ENCODE results near the gene PARD3B. TPM values are rescaled to one million over a fixed set of nuclear protein-coding genes. Genes with fewer than 3 reads are reported as not detected.

Gene PARD3B
- total and polyA plus RNA-seq, 2 of the 4 experiments (the other 2 are of a cell fraction): 3.3 to 15.6 TPM

GRCh38 chr2:205613970-205614559, 1068.8 kb downstream of the PARD3B start:
- intact Hi-C loops (cut with micrococcal nuclease): no loop called here
- CTCF ChIA-PET: no interaction called here
- Histone ChIP-seq H3K36me3 (ENCODE audit: control insufficient read depth, insufficient read depth, low read length) (no peaks in the 10 kb centered on the region), H3K4me3 (ENCODE audit: insufficient read depth, low read depth, low read length) (no peak overlapping the region), H4K91ac (ENCODE audit: insufficient read depth, low read depth, low read length) (no peak overlapping the region), H2AK5ac (ENCODE audit: low read depth, low read length) (no peak overlapping the region), H3K18ac (ENCODE audit: low read depth, low read length) (no peak overlapping the region), H2BK5ac (ENCODE audit: low read depth, low read length, poor library complexity, severe bottlenecking) (no peak overlapping the region), H2AK9ac (replicated peaks; ENCODE audit: low read depth, low read length, poor library complexity) (no peak overlapping the region), H3K27me3 (ENCODE audit: control insufficient read depth, insufficient read depth, low read length) (no peaks in the 10 kb centered on the region), H3K4me2 (ENCODE audit: low read depth, low read length) (no peak overlapping the region), H3K56ac (ENCODE audit: extremely low read depth, insufficient read depth, low read length) (no peak overlapping the region), H2BK120ac (ENCODE audit: low read depth, low read length) (no peak overlapping the region), H3K9ac (ENCODE audit: low read depth, low read length) (no peak overlapping the region), H4K5ac (ENCODE audit: low read depth, low read length) (no peak overlapping the region), H3K23ac (ENCODE audit: low read depth, low read length) (no peak overlapping the region), H3K9me3 (ENCODE audit: control insufficient read depth, insufficient read depth, low read length) (no peaks in the 10 kb centered on the region), H3K27ac (ENCODE audit: insufficient read depth, low read length) (no peak overlapping the region), H2BK20ac (ENCODE audit: low read depth, low read length) (no peak overlapping the region), H3K4ac (ENCODE audit: low read depth, low read length) (no peak overlapping the region), H2BK15ac (ENCODE audit: low read depth, low read length) (no peak overlapping the region), H3K14ac (replicated peaks; ENCODE audit: low read depth, low read length) (no peak overlapping the region), H2AFZ (replicated peaks; ENCODE audit: low read length, poor library complexity) (no peak overlapping the region), H3K79me1 (ENCODE audit: low read depth in 1 of 2, low read length in 2 of 2) (no peaks in the 10 kb centered on the region), H4K20me1 (ENCODE audit: insufficient read depth, low read length) (no peaks in the 10 kb centered on the region), H4K8ac (ENCODE audit: low read depth in 2 of 2, low read length in 2 of 2) (no peak overlapping the region), H3K4me1 (ENCODE audit: control insufficient read depth, insufficient read depth, low read length) (peaks cover 7% of the 10 kb centered on the region), H3K9me1 (ENCODE audit: insufficient read depth, low read length) (0 out of 2 replicates have a peak, but pooled peaks cover 9% of the 10 kb centered on the region)
- BruUV-seq (replicated peaks): no TSS peak
- dilution Hi-C loops (cut with HindIII; ENCODE audit: low sequenced_read_pairs, unreplicated experiment): no loop called here
- POLR2A ChIA-PET (ENCODE audit: unreplicated experiment): no interaction called here
- in situ Hi-C loops (cut with MboI; ENCODE audit: low sequenced_read_pairs): no loop called here
- ATAC-seq (ENCODE audit: low read depth): no peak
- no peak for DNase-seq
- no peak for TF ChIP-seq POLR2A (IDR thresholded peaks at IDR 0.05; ENCODE audit: low read depth, low read length)
- TF ChIP-seq SMC3 (IDR thresholded peaks at IDR 0.05; ENCODE audit: low read depth, low read length): no peak
- no peak for TF ChIP-seq MAZ (IDR thresholded peaks at IDR 0.05; ENCODE audit: borderline replicate concordance, low read depth, low read length)
- WGBS, 2 experiments (ENCODE audit: extremely low coverage in 2 of 2, insufficient read length in 1 of 2): no CpG with 5 or more reads among the region's 3 CpGs
